HepG2 (cell line): ENCODE data around the gene CYP2U1. TPM values are rescaled to one million over a fixed set of nuclear protein-coding genes. Genes with fewer than 3 reads are reported as not detected.

Experiments
- AGO2 ChIP-seq: fragments of 200-400 bp; formaldehyde crosslinking; optimal IDR thresholded peaks from 2 replicates; pipeline ENCODE3; 2017; ENCODE audit warnings: mild to moderate bottlenecking, low read depth, low read length, moderate library complexity
- ATRX ChIP-seq: sonication (generic); formaldehyde crosslinking; IDR thresholded peaks from 2 replicates; pipeline ENCODE4 v1.4.0; 2020; ENCODE audit warnings: missing genetic modification reagents, borderline replicate concordance
- CENPT ChIP-seq: sonication (generic); formaldehyde crosslinking; IDR thresholded peaks from 2 replicates; pipeline ENCODE4 v1.8.0; 2022; ENCODE audit warnings: low read depth, mild to moderate bottlenecking, moderate library complexity, missing genetic modification reagents
- ETV5 ChIP-seq: IDR thresholded peaks from 2 replicates; pipeline ENCODE4 v1.6.1; 2018; ENCODE audit warnings: missing biosample characterization, missing genetic modification reagents, inconsistent platforms, borderline replicate concordance
- KLF12 ChIP-seq: sonication (generic); formaldehyde crosslinking; IDR thresholded peaks from 2 replicates; pipeline ENCODE4 v1.4.0; 2020; ENCODE audit warnings: missing genetic modification reagents, borderline replicate concordance
- KLF15 ChIP-seq: sonication (generic); formaldehyde crosslinking; IDR thresholded peaks from 2 replicates; pipeline ENCODE4 v1.8.1; 2023; ENCODE audit warnings: borderline replicate concordance, mild to moderate bottlenecking, inconsistent platforms, missing genetic modification reagents, mixed read lengths
- NR3C1 ChIP-seq: sonication (generic); formaldehyde crosslinking; IDR thresholded peaks from 2 replicates; pipeline ENCODE4 v1.4.0; 2020; ENCODE audit warnings: missing genetic modification reagents
- PATZ1 ChIP-seq: sonication (generic); formaldehyde crosslinking; IDR thresholded peaks from 2 replicates; pipeline ENCODE4 v1.4.0; 2020; ENCODE audit warnings: missing genetic modification reagents
- RFXAP ChIP-seq: sonication (generic); formaldehyde crosslinking; IDR thresholded peaks from 2 replicates; pipeline ENCODE4 v1.4.0; 2020; ENCODE audit warnings: missing genetic modification reagents, borderline replicate concordance
- SAFB2 ChIP-seq: sonication (generic); formaldehyde crosslinking; IDR thresholded peaks from 2 replicates; pipeline ENCODE4 v1.5.1; 2020; ENCODE audit warnings: missing genetic modification reagents, low read depth, mild to moderate bottlenecking, borderline replicate concordance
- SETDB1 ChIP-seq: sonication (generic); formaldehyde crosslinking; IDR thresholded peaks from 2 replicates; pipeline ENCODE4 v1.5.1; 2020; ENCODE audit warnings: missing genetic modification reagents, mild to moderate bottlenecking, borderline replicate concordance
- ZHX1 ChIP-seq: sonication (generic); formaldehyde crosslinking; IDR thresholded peaks from 2 replicates; pipeline ENCODE4 v1.8.1; 2022; ENCODE audit warnings: low read depth, mild to moderate bottlenecking, missing genetic modification reagents
- ZNF17 ChIP-seq: sonication (generic); formaldehyde crosslinking; IDR thresholded peaks from 2 replicates; pipeline ENCODE4 v1.5.0; 2020; ENCODE audit warnings: mild to moderate bottlenecking, missing genetic modification reagents
- ZNF263 ChIP-seq: sonication (generic); formaldehyde crosslinking; IDR thresholded peaks from 2 replicates; pipeline ENCODE4 v1.4.0; 2020; ENCODE audit warnings: missing genetic modification reagents
- ZNF430 ChIP-seq: sonication (generic); formaldehyde crosslinking; IDR thresholded peaks from 2 replicates; pipeline ENCODE4 v1.9.0; 2021; ENCODE audit warnings: mild to moderate bottlenecking, missing genetic modification reagents
- ZNF576 ChIP-seq: sonication (generic); formaldehyde crosslinking; IDR thresholded peaks from 2 replicates; pipeline ENCODE4 v1.4.0; 2020; ENCODE audit warnings: mild to moderate bottlenecking, missing genetic modification reagents
- ZNF644 ChIP-seq: IDR thresholded peaks from 2 replicates; pipeline ENCODE4 v1.6.1; 2016; ENCODE audit warnings: low read depth
- polyA plus RNA-seq, 8 experiments: library from polyadenylated mRNA; depleted of rRNA in 3 of 8; stranded (reverse) in 7 of 8; unstranded in 1 of 8; fragments of >200 nt; fragmentation: Illumina TruSeq in 4 of 8; extraction: Trizol in 4 of 8; gene quantifications; 2 replicates each; pipeline versions ENCODE4 v1.2.1 to v1.2.3, GENCODE V29; 2011 to 2016; ENCODE audit warnings: low read depth in 4 of 8, missing spikeins in 1 of 8, mixed read lengths in 1 of 8; ENCODE audit not compliant: insufficient read depth in 1 of 8
- total RNA-seq, 5 experiments: library from RNA; depleted of rRNA; stranded (reverse); fragments of >200 nt; fragmentation: Illumina TruSeq; extraction: Trizol; gene quantifications; 2 replicates each; pipeline ENCODE4 v1.2.3, GENCODE V29; 2016; ENCODE audit warnings: low read depth in 1 of 5
- TF ChIP-seq, protein P1 (sequence below): sonication (generic); formaldehyde crosslinking; IDR thresholded peaks from 2 replicates; pipeline ENCODE4 v1.9.0; 2021; ENCODE audit warnings: mild to moderate bottlenecking, missing genetic modification reagents

CYP2U1 gene
- total and polyA plus RNA-seq, 2 of the 13 experiments (the other 11 are each of a cell fraction or from before 2014, with no cell fraction given): 1.4 to 3.4 TPM

DNA sequence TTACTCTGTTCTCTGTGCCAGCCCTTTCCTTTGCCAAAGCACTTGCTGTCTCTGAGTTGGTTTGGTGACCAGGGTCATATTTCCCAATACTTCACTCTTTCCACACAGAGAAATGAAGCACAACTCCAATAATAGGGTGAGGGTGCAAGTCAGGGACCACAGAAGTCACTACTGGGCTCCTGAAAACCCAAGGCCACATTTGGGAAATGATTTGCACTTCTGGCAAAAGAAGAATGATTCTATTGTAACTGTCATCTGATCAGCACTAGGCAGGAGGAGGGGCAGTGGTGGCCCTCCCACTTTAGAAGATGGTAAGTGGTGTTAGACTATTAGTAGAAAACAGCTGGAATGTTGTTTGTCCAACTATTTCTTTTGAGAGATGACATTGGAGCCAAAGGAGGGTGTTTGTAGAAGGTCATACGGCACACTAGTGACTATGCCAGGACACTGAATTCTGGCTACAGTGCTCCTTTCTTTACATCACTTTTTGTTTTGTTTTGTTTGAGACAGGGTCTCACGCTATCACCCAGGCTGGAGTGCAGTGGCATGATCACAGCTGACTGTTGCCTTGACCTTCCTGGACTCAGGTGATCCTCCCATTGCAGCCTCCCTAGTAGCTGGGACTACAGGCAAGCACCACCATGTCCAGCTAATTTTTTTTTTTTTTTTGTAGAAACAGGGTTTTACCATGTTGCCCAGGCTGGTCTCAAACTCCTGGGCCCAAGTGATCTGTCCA, 47.5 kb downstream of the CYP2U1 start (continued):
- TF ChIP-seq ZHX1 (CRISPR knock-in tag) (no peak), ZNF576 (CRISPR knock-in tag) (no peak), SETDB1 (no peak), KLF15 (CRISPR knock-in tag) (no peak), ETV5 (CRISPR knock-in tag) (no peak), ZNF263 (CRISPR knock-in tag) (peak; percentile 79), ZNF430 (CRISPR knock-in tag) (no peak), AGO2 (no peak), CENPT (CRISPR knock-in tag) (no peak), KLF12 (CRISPR knock-in tag) (no peak), PATZ1 (no peak), ZNF644 (CRISPR knock-in tag) (0 out of 2 replicates have a peak, but pooled peaks have one; percentile 2), ATRX (no peak), SAFB2 (CRISPR knock-in tag) (no peak), NR3C1 (CRISPR knock-in tag) (no peak), ZNF17 (CRISPR knock-in tag) (no peak), RFXAP (CRISPR knock-in tag) (no peak)
- TF ChIP-seq, protein P1, sequence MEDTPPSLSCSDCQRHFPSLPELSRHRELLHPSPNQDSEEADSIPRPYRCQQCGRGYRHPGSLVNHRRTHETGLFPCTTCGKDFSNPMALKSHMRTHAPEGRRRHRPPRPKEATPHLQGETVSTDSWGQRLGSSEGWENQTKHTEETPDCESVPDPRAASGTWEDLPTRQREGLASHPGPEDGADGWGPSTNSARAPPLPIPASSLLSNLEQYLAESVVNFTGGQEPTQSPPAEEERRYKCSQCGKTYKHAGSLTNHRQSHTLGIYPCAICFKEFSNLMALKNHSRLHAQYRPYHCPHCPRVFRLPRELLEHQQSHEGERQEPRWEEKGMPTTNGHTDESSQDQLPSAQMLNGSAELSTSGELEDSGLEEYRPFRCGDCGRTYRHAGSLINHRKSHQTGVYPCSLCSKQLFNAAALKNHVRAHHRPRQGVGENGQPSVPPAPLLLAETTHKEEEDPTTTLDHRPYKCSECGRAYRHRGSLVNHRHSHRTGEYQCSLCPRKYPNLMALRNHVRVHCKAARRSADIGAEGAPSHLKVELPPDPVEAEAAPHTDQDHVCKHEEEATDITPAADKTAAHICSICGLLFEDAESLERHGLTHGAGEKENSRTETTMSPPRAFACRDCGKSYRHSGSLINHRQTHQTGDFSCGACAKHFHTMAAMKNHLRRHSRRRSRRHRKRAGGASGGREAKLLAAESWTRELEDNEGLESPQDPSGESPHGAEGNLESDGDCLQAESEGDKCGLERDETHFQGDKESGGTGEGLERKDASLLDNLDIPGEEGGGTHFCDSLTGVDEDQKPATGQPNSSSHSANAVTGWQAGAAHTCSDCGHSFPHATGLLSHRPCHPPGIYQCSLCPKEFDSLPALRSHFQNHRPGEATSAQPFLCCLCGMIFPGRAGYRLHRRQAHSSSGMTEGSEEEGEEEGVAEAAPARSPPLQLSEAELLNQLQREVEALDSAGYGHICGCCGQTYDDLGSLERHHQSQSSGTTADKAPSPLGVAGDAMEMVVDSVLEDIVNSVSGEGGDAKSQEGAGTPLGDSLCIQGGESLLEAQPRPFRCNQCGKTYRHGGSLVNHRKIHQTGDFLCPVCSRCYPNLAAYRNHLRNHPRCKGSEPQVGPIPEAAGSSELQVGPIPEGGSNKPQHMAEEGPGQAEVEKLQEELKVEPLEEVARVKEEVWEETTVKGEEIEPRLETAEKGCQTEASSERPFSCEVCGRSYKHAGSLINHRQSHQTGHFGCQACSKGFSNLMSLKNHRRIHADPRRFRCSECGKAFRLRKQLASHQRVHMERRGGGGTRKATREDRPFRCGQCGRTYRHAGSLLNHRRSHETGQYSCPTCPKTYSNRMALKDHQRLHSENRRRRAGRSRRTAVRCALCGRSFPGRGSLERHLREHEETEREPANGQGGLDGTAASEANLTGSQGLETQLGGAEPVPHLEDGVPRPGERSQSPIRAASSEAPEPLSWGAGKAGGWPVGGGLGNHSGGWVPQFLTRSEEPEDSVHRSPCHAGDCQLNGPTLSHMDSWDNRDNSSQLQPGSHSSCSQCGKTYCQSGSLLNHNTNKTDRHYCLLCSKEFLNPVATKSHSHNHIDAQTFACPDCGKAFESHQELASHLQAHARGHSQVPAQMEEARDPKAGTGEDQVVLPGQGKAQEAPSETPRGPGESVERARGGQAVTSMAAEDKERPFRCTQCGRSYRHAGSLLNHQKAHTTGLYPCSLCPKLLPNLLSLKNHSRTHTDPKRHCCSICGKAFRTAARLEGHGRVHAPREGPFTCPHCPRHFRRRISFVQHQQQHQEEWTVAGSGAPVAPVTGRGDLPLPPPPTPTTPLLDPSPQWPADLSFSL (CRISPR knock-in tag): no peak
